WTC11 (cell line): ENCODE results near the gene NPAS3. TPM values are rescaled to one million over a fixed set of nuclear protein-coding genes. Genes with fewer than 3 reads are reported as not detected.

Experiments
- ATAC-seq: fragments of 200-7000 bp; cut with Tn5 transposase; 2 replicates; pipeline ENCODE4 v1.10.0; 2021; ENCODE audit warnings: mild to moderate bottlenecking, moderate library complexity
- CTCF ChIA-PET: fragments of 300-600 bp; sonication (Branson Sonifier 250); formaldehyde crosslinking; loops from one replicate; lab custom pipeline; 2021; ENCODE audit warnings: antibody characterized with exemption; lab: Charles Lee
- POLR2A ChIA-PET: fragments of 350-600 bp; sonication (Branson Sonifier 250); formaldehyde crosslinking; loops from one replicate; lab custom pipeline; 2021; ENCODE audit warnings: antibody characterized with exemption; lab: Charles Lee
- DNase-seq: peaks from one replicate; pipeline ENCODE4 v3.0.0; 2021; ENCODE audit warnings: low spot score
- H3K27ac Mint-ChIP-seq: 2 replicates; pipeline ENCODE4 v1.8.0; 2021; ENCODE audit warnings: mixed read lengths
- H3K27me3 Mint-ChIP-seq: 2 replicates; pipeline ENCODE4 v1.8.0; 2021; ENCODE audit warnings: low read depth, mild to moderate bottlenecking, moderate library complexity, mixed read lengths
- H3K36me3 Mint-ChIP-seq: 2 replicates; pipeline ENCODE4 v1.8.0; 2021; ENCODE audit warnings: mixed read lengths
- H3K4me1 Mint-ChIP-seq: 2 replicates; pipeline ENCODE4 v1.8.0; 2022; ENCODE audit warnings: mixed read lengths
- H3K4me3 Mint-ChIP-seq: 2 replicates; pipeline ENCODE4 v1.8.0; 2021; ENCODE audit warnings: mild to moderate bottlenecking, moderate library complexity, mixed read lengths
- H3K9me3 Mint-ChIP-seq: 2 replicates; pipeline ENCODE4 v1.8.0; 2021; ENCODE audit warnings: mixed read lengths
- ATF1 ChIP-seq: sonication (generic); formaldehyde crosslinking; IDR thresholded peaks from 2 replicates; pipeline ENCODE4 v1.8.1; 2023; ENCODE audit warnings: mild to moderate bottlenecking, moderate library complexity, missing genetic modification reagents
- CBFB ChIP-seq: sonication (generic); formaldehyde crosslinking; IDR thresholded peaks from 2 replicates; pipeline ENCODE4 v1.8.1; 2022; ENCODE audit warnings: mild to moderate bottlenecking, low read depth, missing genetic modification reagents
- CREM ChIP-seq: sonication (generic); formaldehyde crosslinking; IDR thresholded peaks from 2 replicates; pipeline ENCODE4 v1.8.1; 2022; ENCODE audit warnings: mild to moderate bottlenecking, missing genetic modification reagents, moderate library complexity
- ESRRA ChIP-seq: sonication (generic); formaldehyde crosslinking; IDR thresholded peaks from 2 replicates; pipeline ENCODE4 v1.8.1; 2022; ENCODE audit warnings: mild to moderate bottlenecking, missing genetic modification reagents, borderline replicate concordance
- ETV6 ChIP-seq: sonication (generic); formaldehyde crosslinking; IDR thresholded peaks from 2 replicates; pipeline ENCODE4 v1.8.1; 2022; ENCODE audit warnings: mild to moderate bottlenecking, missing genetic modification reagents
- FOXJ3 ChIP-seq: sonication (generic); formaldehyde crosslinking; IDR thresholded peaks from 2 replicates; pipeline ENCODE4 v1.9.0; 2021; ENCODE audit warnings: missing genetic modification reagents, mild to moderate bottlenecking, borderline replicate concordance
- IRF2 ChIP-seq: sonication (generic); formaldehyde crosslinking; IDR thresholded peaks from 2 replicates; pipeline ENCODE4 v1.8.0; 2022; ENCODE audit warnings: low read depth, missing genetic modification reagents, borderline replicate concordance
- KAT7 ChIP-seq: sonication (generic); formaldehyde crosslinking; IDR thresholded peaks from 2 replicates; pipeline ENCODE4 v1.8.1; 2023; ENCODE audit warnings: missing genetic modification reagents, mild to moderate bottlenecking, borderline replicate concordance
- MXD4 ChIP-seq: fragments of 250-450 bp; sonication (Bioruptor Pico); IDR thresholded peaks from 2 replicates; pipeline ENCODE4 v1.8.0; 2021; ENCODE audit warnings: mild to moderate bottlenecking, moderate library complexity, borderline replicate concordance
- MYBL2 ChIP-seq: sonication (generic); formaldehyde crosslinking; IDR thresholded peaks from 2 replicates; pipeline ENCODE4 v1.8.1; 2023; ENCODE audit warnings: mild to moderate bottlenecking, moderate library complexity, missing genetic modification reagents
- NFE2L1 ChIP-seq: sonication (generic); formaldehyde crosslinking; IDR thresholded peaks from 2 replicates; pipeline ENCODE4 v1.8.1; 2023; ENCODE audit warnings: missing genetic modification reagents
- NR1H2 ChIP-seq: sonication (generic); formaldehyde crosslinking; IDR thresholded peaks from 2 replicates; pipeline ENCODE4 v1.9.0; 2021; ENCODE audit warnings: mild to moderate bottlenecking, moderate library complexity, missing genetic modification reagents
- RORB ChIP-seq: fragments of 250-450 bp; sonication (Bioruptor Pico); IDR thresholded peaks from 2 replicates; pipeline ENCODE4 v1.9.0; 2021; ENCODE audit warnings: mild to moderate bottlenecking
- SMAD3 ChIP-seq: sonication (generic); formaldehyde crosslinking; IDR thresholded peaks from 2 replicates; pipeline ENCODE4 v1.8.0; 2022; ENCODE audit warnings: missing genetic modification reagents, mild to moderate bottlenecking, borderline replicate concordance
- SP1 ChIP-seq: sonication (generic); formaldehyde crosslinking; conservative IDR thresholded peaks from 2 replicates; pipeline ENCODE4 v1.8.1; 2022; ENCODE audit warnings: missing genetic modification reagents
- TEAD1 ChIP-seq: sonication (generic); formaldehyde crosslinking; IDR thresholded peaks from 2 replicates; pipeline ENCODE4 v1.8.0; 2022; ENCODE audit warnings: mild to moderate bottlenecking, missing genetic modification reagents
- TEAD4 ChIP-seq: sonication (generic); formaldehyde crosslinking; IDR thresholded peaks from 2 replicates; pipeline ENCODE4 v1.8.0; 2022; ENCODE audit warnings: mild to moderate bottlenecking, missing genetic modification reagents
- ZNF121 ChIP-seq: sonication (generic); formaldehyde crosslinking; IDR thresholded peaks from 2 replicates; pipeline ENCODE4 v1.8.0; 2023; ENCODE audit warnings: missing genetic modification reagents
- ZNF232 ChIP-seq: sonication (generic); formaldehyde crosslinking; IDR thresholded peaks from 2 replicates; pipeline ENCODE4 v1.8.0; 2022; ENCODE audit warnings: mild to moderate bottlenecking, missing genetic modification reagents
- ZNF423 ChIP-seq: fragments of 250-450 bp; sonication (Bioruptor Pico); IDR thresholded peaks from 2 replicates; pipeline ENCODE4 v2.1.2; 2022; ENCODE audit warnings: mild to moderate bottlenecking, moderate library complexity
- total RNA-seq: library from RNA; stranded (reverse); gene quantifications from 3 replicates; pipeline ENCODE4 v1.2.3, GENCODE V29; 2021
- TF ChIP-seq, protein P1 (sequence below): fragments of 250-450 bp; sonication (Bioruptor Pico); IDR thresholded peaks from 2 replicates; pipeline ENCODE4 v1.9.0; 2021; ENCODE audit warnings: mild to moderate bottlenecking
- TF ChIP-seq, protein P2 (sequence below): sonication (generic); formaldehyde crosslinking; IDR thresholded peaks from 2 replicates; pipeline ENCODE4 v1.8.0; 2023; ENCODE audit warnings: missing genetic modification reagents, mild to moderate bottlenecking, borderline replicate concordance
- TF ChIP-seq, protein P3 (sequence below): sonication (generic); formaldehyde crosslinking; IDR thresholded peaks from 2 replicates; pipeline ENCODE4 v1.8.1; 2023; ENCODE audit warnings: mild to moderate bottlenecking, missing genetic modification reagents
- TF ChIP-seq, protein P4 (sequence below): fragments of 200-600 bp; IDR thresholded peaks from 2 replicates; pipeline ENCODE4 v1.8.0; 2022; ENCODE audit warnings: antibody characterized with exemption

NPAS3 gene
- total RNA-seq, 1 experiment from 2014 or later, result 3.2 TPM

DNA sequence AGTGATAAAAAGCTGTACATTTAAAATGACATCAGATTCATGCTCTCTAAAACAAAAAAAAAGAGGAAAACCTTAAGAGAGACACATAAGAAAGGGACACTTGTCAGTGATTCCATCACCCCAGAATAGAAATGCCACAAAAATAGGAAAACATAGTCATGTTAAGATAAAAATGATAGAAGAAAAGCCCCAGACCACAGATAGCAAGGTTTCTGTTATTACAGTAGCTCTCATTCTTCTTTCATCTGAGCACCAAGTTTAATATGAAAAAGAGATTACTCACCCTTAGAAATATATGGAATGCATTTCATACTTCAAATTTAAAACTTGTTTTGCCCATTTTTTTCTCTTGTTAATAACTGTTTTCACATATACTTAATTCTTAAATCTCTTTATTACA lies 795.0 kb downstream of the NPAS3 start:
- Mint-ChIP-seq H3K27me3 (no peaks in the 10 kb centered on the region), H3K9me3 (peaks cover 7% of the 10 kb centered on the region)
- TF ChIP-seq KAT7 (CRISPR knock-in tag) (no peak), TEAD4 (CRISPR knock-in tag) (no peak), ZNF232 (CRISPR knock-in tag) (no peak), SMAD3 (CRISPR knock-in tag) (no peak), NFE2L1 (CRISPR knock-in tag) (no peak), ZNF423 (CRISPR knock-in tag) (no peak), NR1H2 (CRISPR knock-in tag) (no peak), RORB (CRISPR knock-in tag) (no peak), MXD4 (CRISPR knock-in tag) (no peak), CREM (CRISPR knock-in tag) (no peak), ATF1 (CRISPR knock-in tag) (no peak), ESRRA (CRISPR knock-in tag) (no peak)
- TF ChIP-seq, protein P1, sequence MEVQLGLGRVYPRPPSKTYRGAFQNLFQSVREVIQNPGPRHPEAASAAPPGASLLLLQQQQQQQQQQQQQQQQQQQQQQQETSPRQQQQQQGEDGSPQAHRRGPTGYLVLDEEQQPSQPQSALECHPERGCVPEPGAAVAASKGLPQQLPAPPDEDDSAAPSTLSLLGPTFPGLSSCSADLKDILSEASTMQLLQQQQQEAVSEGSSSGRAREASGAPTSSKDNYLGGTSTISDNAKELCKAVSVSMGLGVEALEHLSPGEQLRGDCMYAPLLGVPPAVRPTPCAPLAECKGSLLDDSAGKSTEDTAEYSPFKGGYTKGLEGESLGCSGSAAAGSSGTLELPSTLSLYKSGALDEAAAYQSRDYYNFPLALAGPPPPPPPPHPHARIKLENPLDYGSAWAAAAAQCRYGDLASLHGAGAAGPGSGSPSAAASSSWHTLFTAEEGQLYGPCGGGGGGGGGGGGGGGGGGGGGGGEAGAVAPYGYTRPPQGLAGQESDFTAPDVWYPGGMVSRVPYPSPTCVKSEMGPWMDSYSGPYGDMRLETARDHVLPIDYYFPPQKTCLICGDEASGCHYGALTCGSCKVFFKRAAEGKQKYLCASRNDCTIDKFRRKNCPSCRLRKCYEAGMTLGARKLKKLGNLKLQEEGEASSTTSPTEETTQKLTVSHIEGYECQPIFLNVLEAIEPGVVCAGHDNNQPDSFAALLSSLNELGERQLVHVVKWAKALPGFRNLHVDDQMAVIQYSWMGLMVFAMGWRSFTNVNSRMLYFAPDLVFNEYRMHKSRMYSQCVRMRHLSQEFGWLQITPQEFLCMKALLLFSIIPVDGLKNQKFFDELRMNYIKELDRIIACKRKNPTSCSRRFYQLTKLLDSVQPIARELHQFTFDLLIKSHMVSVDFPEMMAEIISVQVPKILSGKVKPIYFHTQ (CRISPR knock-in tag), result no peak
- TF ChIP-seq, protein P2, sequence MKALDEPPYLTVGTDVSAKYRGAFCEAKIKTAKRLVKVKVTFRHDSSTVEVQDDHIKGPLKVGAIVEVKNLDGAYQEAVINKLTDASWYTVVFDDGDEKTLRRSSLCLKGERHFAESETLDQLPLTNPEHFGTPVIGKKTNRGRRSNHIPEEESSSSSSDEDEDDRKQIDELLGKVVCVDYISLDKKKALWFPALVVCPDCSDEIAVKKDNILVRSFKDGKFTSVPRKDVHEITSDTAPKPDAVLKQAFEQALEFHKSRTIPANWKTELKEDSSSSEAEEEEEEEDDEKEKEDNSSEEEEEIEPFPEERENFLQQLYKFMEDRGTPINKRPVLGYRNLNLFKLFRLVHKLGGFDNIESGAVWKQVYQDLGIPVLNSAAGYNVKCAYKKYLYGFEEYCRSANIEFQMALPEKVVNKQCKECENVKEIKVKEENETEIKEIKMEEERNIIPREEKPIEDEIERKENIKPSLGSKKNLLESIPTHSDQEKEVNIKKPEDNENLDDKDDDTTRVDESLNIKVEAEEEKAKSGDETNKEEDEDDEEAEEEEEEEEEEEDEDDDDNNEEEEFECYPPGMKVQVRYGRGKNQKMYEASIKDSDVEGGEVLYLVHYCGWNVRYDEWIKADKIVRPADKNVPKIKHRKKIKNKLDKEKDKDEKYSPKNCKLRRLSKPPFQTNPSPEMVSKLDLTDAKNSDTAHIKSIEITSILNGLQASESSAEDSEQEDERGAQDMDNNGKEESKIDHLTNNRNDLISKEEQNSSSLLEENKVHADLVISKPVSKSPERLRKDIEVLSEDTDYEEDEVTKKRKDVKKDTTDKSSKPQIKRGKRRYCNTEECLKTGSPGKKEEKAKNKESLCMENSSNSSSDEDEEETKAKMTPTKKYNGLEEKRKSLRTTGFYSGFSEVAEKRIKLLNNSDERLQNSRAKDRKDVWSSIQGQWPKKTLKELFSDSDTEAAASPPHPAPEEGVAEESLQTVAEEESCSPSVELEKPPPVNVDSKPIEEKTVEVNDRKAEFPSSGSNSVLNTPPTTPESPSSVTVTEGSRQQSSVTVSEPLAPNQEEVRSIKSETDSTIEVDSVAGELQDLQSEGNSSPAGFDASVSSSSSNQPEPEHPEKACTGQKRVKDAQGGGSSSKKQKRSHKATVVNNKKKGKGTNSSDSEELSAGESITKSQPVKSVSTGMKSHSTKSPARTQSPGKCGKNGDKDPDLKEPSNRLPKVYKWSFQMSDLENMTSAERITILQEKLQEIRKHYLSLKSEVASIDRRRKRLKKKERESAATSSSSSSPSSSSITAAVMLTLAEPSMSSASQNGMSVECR (CRISPR knock-in tag), result no peak
- TF ChIP-seq, protein P3, sequence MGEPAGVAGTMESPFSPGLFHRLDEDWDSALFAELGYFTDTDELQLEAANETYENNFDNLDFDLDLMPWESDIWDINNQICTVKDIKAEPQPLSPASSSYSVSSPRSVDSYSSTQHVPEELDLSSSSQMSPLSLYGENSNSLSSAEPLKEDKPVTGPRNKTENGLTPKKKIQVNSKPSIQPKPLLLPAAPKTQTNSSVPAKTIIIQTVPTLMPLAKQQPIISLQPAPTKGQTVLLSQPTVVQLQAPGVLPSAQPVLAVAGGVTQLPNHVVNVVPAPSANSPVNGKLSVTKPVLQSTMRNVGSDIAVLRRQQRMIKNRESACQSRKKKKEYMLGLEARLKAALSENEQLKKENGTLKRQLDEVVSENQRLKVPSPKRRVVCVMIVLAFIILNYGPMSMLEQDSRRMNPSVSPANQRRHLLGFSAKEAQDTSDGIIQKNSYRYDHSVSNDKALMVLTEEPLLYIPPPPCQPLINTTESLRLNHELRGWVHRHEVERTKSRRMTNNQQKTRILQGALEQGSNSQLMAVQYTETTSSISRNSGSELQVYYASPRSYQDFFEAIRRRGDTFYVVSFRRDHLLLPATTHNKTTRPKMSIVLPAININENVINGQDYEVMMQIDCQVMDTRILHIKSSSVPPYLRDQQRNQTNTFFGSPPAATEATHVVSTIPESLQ, result no peak
- TF ChIP-seq, all 79 proteins: peak for 0
- CTCF ChIA-PET, result no interaction called here
- Mint-ChIP-seq H3K4me3 (no peak overlapping the region), H3K4me1 (peaks cover 17% of the 10 kb centered on the region), H3K36me3 (0 out of 2 replicates have a peak, but pooled peaks cover 4% of the 10 kb centered on the region), H3K27ac (no peak overlapping the region)
- DNase-seq, result no peak
- POLR2A ChIA-PET, result no interaction called here
- no peak for ATAC-seq

DNA sequence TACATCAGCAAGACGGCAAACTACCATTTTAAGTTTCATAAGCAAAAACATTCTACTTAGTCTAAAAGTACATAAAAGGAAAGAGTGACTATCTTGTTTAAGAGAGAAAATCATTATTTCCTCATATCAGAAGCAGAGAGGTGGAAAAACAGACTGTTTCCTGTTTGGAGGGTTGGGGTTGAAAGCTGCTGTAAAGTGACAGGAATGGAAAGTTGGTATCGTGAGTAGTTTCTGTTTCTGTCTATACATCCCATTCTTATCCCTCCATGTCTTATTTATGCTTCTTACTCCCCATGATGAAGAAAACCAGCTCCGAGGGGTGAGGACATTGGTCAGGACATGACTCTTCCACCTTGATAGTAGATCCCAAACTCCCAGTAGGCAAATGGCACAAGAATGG lies 795.7 kb downstream of the NPAS3 start:
- ChIA-PET POLR2A (no interaction called here), CTCF (interaction anchor here (0.6 kb wide), 1 partner anchor 210 kb away, joined by 3 read pairs; no protein-coding TSS in a partner anchor)
- Mint-ChIP-seq H3K9me3 (peaks cover 7% of the 10 kb centered on the region), H3K4me1 (peaks cover 17% of the 10 kb centered on the region), H3K27me3 (no peaks in the 10 kb centered on the region), H3K36me3 (0 out of 2 replicates have a peak, but pooled peaks cover 4% of the 10 kb centered on the region), H3K27ac (no peak overlapping the region), H3K4me3 (no peak overlapping the region)
- DNase-seq, result no peak
- ATAC-seq, result no peak
- TF ChIP-seq NR1H2 (CRISPR knock-in tag) (no peak), TEAD1 (CRISPR knock-in tag) (no peak), MYBL2 (no peak), CBFB (CRISPR knock-in tag) (no peak), IRF2 (CRISPR knock-in tag) (no peak), FOXJ3 (no peak), SMAD3 (CRISPR knock-in tag) (no peak), ZNF121 (CRISPR knock-in tag) (no peak), ETV6 (CRISPR knock-in tag) (no peak), SP1 (CRISPR knock-in tag) (no peak)
- TF ChIP-seq, protein P4, sequence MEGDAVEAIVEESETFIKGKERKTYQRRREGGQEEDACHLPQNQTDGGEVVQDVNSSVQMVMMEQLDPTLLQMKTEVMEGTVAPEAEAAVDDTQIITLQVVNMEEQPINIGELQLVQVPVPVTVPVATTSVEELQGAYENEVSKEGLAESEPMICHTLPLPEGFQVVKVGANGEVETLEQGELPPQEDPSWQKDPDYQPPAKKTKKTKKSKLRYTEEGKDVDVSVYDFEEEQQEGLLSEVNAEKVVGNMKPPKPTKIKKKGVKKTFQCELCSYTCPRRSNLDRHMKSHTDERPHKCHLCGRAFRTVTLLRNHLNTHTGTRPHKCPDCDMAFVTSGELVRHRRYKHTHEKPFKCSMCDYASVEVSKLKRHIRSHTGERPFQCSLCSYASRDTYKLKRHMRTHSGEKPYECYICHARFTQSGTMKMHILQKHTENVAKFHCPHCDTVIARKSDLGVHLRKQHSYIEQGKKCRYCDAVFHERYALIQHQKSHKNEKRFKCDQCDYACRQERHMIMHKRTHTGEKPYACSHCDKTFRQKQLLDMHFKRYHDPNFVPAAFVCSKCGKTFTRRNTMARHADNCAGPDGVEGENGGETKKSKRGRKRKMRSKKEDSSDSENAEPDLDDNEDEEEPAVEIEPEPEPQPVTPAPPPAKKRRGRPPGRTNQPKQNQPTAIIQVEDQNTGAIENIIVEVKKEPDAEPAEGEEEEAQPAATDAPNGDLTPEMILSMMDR, result no peak
